Transverse colon (tissue), 4 donors: Measurements from ENCODE around the gene REXO2.

Experiments used
- CTCF ChIP-seq, 5 experiments: fragments of 200-600 bp in 3 of 5; fragments of 450-650 bp in 2 of 5; sonication (generic) in 3 of 5; IDR thresholded peaks; 1 replicate in 2 of 5; 2 replicates in 3 of 5; pipeline ENCODE4 v1.5.1; 2016 to 2017; ENCODE audit warnings: antibody characterized with exemption in 5 of 5, inconsistent platforms in 3 of 5, mild to moderate bottlenecking in 2 of 5, moderate library complexity in 1 of 5
- POLR2A ChIP-seq: fragments of 450-650 bp; IDR thresholded peaks from one replicate; pipeline ENCODE4 v1.6.1; 2016; ENCODE audit warnings: antibody characterized with exemption, mild to moderate bottlenecking, moderate library complexity
- POLR2AphosphoS5 ChIP-seq, 3 donors: sonication (generic); formaldehyde crosslinking; IDR thresholded peaks; one replicate each; pipeline ENCODE4 v1.6.1; 2016; ENCODE audit warnings: antibody characterized with exemption in 3 of 3

GRCh38 chr11:114482114-114482513 lies 42.8 kb downstream of the REXO2 start:
- TF ChIP-seq CTCF (IDR thresholded peaks at IDR 0.05) = no peak
- TF ChIP-seq POLR2A = no peak
- TF ChIP-seq POLR2AphosphoS5 (IDR thresholded peaks at IDR 0.05) = no peak
